Stimulated activated naive CD8-positive, alpha-beta T cell treated with anti-CD3 and anti-CD28 coated beads, Interleukin-15, amount 100 ng/mL, for 72 hours (primary cell): Measurements from ENCODE around the gene GTF2IRD1.
A peak's percentile ranks its signal among the peaks of the same experiment; 100 is the strongest.
"Not testable (repeated sequence)": the region's sequence is repeated elsewhere in the genome, so short reads cannot be mapped to it uniquely, and the experiment has no call there.

Experiments
- ATAC-seq: fragments of 150-1000 bp; cut with Tn5 transposase; 2 replicates; pipeline ENCODE4 v1.10.0; 2021; ENCODE audit warnings: mild to moderate bottlenecking, moderate library complexity
- DNase-seq, 2 donors: peaks; one replicate each; pipeline ENCODE4 v3.0.0; 2021 to 2022
- H3K27ac Mint-ChIP-seq, 2 donors: one replicate each; pipeline ENCODE4 v1.8.0; 2022; ENCODE audit warnings: mild to moderate bottlenecking in 2 of 2, mixed read lengths in 2 of 2, moderate library complexity in 2 of 2
- H3K27me3 Mint-ChIP-seq: one replicate; pipeline ENCODE4 v1.8.0; 2022; ENCODE audit warnings: mixed read lengths
- H3K4me1 Mint-ChIP-seq: one replicate; pipeline ENCODE4 v1.8.0; 2022; ENCODE audit warnings: mild to moderate bottlenecking, mixed read lengths
- H3K4me3 Mint-ChIP-seq, 2 donors: one replicate each; pipeline ENCODE4 v1.8.0; 2022; ENCODE audit warnings: mild to moderate bottlenecking in 2 of 2, mixed read lengths in 2 of 2, moderate library complexity in 1 of 2
- H3K9me3 Mint-ChIP-seq, 2 donors: one replicate each; pipeline ENCODE4 v1.8.0; 2022; ENCODE audit warnings: mixed read lengths in 2 of 2

GTF2IRD1 gene

GRCh38 chr7:74525881-74526280 is 72.2 kb downstream of the GTF2IRD1 start:
- Mint-ChIP-seq H3K27ac (peak overlapping the region in 1 of 2 donors; percentile 59), H3K4me3 (no peak overlapping the region), H3K9me3 (no peaks in the 10 kb centered on the region), H3K4me1 (no peaks in the 10 kb centered on the region), H3K27me3 (no peaks in the 10 kb centered on the region)
- no peak for DNase-seq
- no peak for ATAC-seq

DNA sequence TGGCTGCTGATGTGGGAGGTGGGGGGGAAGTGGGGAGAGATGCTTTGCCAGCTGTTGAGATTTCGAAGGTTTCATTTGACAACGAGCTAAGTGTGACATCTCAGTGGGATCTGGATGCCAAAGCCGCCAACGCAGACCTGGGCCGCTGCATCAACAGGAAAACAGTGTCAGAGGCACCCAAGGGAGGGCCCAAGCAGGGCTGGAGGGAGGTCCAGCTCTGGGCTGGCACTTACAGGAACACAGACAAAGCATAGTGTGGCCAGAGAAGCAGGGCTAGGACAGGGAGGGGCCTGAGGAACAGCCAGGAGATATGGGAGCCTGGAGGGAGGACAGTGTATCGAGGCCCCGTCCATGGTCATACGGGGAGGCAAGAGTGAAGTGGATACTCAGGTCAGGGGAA is 73.1 kb downstream of the GTF2IRD1 start:
- H3K4me3 Mint-ChIP-seq, result no peak overlapping the region
- H3K9me3 Mint-ChIP-seq, result no peaks in the 10 kb centered on the region
- H3K27ac Mint-ChIP-seq, result peak overlapping the region in 1 of 2 donors; percentile 21
- H3K27me3 Mint-ChIP-seq, result no peaks in the 10 kb centered on the region
- ATAC-seq, result no peak
- no peak for DNase-seq
- H3K4me1 Mint-ChIP-seq, result no peaks in the 10 kb centered on the region

DNA sequence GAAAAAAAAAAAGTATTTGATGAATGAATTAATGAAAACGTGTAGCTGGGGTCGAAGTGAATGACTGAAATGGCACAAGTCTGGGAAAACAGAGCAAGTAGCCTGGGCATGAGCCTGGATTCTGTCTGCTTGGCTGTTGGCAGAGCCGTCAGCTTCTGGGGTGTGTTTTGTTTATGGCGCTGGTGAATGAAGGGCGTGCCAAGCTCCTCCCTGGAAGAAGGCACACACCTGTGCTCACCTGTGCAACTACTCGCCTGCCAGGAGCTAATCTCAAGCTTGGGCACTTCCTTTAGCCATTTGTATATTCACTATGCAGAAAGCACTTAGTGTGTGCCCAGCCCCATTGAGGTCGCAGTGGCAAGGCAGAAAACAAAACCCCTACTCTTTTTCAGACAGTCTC is 74.1 kb downstream of the GTF2IRD1 start:
- no peak overlapping the region for H3K4me3 Mint-ChIP-seq
- DNase-seq, result no peak
- no peaks in the 10 kb centered on the region for H3K27me3 Mint-ChIP-seq
- no peak for ATAC-seq
- H3K4me1 Mint-ChIP-seq, result no peaks in the 10 kb centered on the region
- no peak overlapping the region for H3K27ac Mint-ChIP-seq
- no peaks in the 10 kb centered on the region for H3K9me3 Mint-ChIP-seq

- DNase-seq, H3K4me1 Mint-ChIP-seq, ATAC-seq, H3K27me3 Mint-ChIP-seq, H3K4me3 Mint-ChIP-seq, H3K9me3 Mint-ChIP-seq, H3K27ac Mint-ChIP-seq: not testable (repeated sequence)
Observed at GRCh38 chr7:74528773-74529172, 75.1 kb downstream of the GTF2IRD1 start.

- H3K4me3 Mint-ChIP-seq, result no peak overlapping the region
- no peaks in the 10 kb centered on the region for H3K4me1 Mint-ChIP-seq
- ATAC-seq, result no peak
- H3K27ac Mint-ChIP-seq, result peak overlapping the region in 1 of 2 donors; percentile 94
- DNase-seq, result no peak
- no peaks in the 10 kb centered on the region for H3K27me3 Mint-ChIP-seq
- no peaks in the 10 kb centered on the region for H3K9me3 Mint-ChIP-seq
Observed at GRCh38 chr7:74535951-74536356, 82.2 kb downstream of the GTF2IRD1 start.

DNA sequence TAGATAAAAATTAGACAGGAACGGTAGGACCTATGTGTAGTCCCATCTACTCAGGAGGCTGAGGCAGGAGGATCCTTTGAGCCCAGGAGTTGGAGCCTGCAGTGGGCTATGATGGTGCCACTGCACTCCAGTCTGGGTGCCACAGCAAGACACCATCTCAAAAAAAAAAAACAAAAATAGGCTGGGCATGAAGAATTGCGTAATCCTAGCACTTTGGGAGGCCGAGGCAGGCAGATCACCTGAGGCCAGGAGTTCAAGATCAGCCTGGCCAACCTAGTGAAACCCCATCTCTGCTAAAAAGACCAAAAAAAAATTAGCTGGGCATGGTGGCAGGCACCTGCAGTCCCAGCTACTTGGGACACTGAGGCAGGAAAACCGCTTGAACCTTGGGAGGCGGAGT is 88.2 kb downstream of the GTF2IRD1 start:
- not testable (repeated sequence) for ATAC-seq, H3K4me1 Mint-ChIP-seq, H3K27ac Mint-ChIP-seq, DNase-seq, H3K27me3 Mint-ChIP-seq, H3K9me3 Mint-ChIP-seq, H3K4me3 Mint-ChIP-seq

GRCh38 chr7:74542558-74543117 is 88.9 kb downstream of the GTF2IRD1 start:
- peaks cover 0 to 10% of the 10 kb centered on the region in 2 donors for H3K9me3 Mint-ChIP-seq
- no peak overlapping the region for H3K27ac Mint-ChIP-seq
- no peaks in the 10 kb centered on the region for H3K27me3 Mint-ChIP-seq
- DNase-seq (no peak), ATAC-seq (no peak)
- H3K4me1 Mint-ChIP-seq, result no peaks in the 10 kb centered on the region
- H3K4me3 Mint-ChIP-seq, result no peak overlapping the region

GRCh38 chr7:74544706-74545469 is 91.2 kb downstream of the GTF2IRD1 start:
- peaks cover 0 to 10% of the 10 kb centered on the region in 2 donors for H3K9me3 Mint-ChIP-seq
- H3K27ac Mint-ChIP-seq, result no peak overlapping the region
- ATAC-seq (no peak), DNase-seq (peak in 1 of 2 donors; percentile 19)
- H3K27me3 Mint-ChIP-seq, result no peaks in the 10 kb centered on the region
- H3K4me3 Mint-ChIP-seq, result no peak overlapping the region
- no peaks in the 10 kb centered on the region for H3K4me1 Mint-ChIP-seq

DNA sequence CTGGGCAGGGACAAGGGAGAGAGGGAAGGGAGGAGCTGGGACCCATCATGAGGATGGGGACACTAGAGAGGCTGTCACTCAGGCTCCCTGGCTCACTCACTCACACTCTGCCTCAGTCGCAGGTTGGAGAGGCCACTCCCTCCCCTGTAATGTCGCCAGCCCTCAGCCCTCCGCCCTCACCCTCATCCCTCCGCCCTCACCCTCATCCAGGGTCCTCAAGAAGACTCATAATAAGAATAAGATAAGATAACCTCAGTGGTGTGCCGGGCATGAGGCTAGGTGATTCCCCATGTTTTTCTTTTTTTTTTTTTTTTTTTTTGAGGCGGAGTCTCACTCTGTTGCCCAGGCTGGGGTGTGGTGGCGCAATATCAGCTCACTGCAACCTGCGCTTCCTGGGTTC is 92.2 kb downstream of the GTF2IRD1 start:
- ATAC-seq (no peak), DNase-seq (no peak)
- no peaks in the 10 kb centered on the region for H3K27me3 Mint-ChIP-seq
- no peak overlapping the region for H3K4me3 Mint-ChIP-seq
- H3K9me3 Mint-ChIP-seq, result peaks cover 0 to 10% of the 10 kb centered on the region in 2 donors
- H3K4me1 Mint-ChIP-seq, result no peaks in the 10 kb centered on the region
- no peak overlapping the region for H3K27ac Mint-ChIP-seq

DNA sequence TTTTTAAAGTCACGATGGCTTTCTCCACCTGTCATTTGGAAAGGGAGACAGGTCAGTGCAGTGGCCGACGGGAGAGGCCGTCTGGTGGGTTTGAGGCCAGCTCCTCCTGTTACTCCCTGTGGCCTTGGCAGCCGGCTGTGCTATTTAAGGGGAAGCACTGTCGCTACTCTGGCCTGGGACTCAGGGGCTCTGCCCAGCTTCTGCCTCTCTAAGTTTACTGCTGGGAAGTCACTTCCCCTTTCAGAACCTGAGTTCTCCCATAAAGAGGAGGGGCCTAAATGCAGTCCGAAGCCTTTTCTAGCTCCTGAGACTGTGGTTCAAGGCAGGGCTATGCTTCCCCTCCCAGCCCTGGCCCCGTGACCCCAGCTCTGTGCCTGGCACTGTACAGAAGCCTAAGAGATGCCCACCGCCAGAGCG is 99.9 kb downstream of the GTF2IRD1 start:
- DNase-seq, H3K9me3 Mint-ChIP-seq, ATAC-seq, H3K4me3 Mint-ChIP-seq, H3K27me3 Mint-ChIP-seq, H3K4me1 Mint-ChIP-seq: not testable (repeated sequence)
- H3K27ac Mint-ChIP-seq, result peak overlapping the region in 1 of 2 donors; percentile 34

DNA sequence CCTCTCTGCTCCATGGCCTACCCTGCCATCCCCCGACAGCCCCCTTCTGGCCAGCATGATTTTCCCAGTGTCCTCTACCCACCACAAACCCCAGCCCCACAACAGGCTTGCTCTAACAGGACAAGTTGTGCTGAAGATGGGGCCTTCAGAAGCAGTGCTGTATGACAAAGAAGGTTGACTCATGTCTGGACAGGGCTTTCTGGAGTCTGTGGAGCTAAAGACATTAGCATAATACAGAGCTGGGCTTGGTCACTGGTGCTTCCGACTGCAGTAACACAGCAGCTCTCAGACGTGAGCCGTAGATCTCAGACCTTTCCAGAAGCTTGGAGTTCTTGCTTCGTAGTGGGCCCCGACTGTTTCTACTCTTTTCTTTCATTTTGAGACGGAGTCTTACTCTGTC is 100.5 kb downstream of the GTF2IRD1 start:
- ATAC-seq (no peak), DNase-seq (no peak)
- Mint-ChIP-seq H3K4me1 (no peaks in the 10 kb centered on the region), H3K9me3 (no peaks in the 10 kb centered on the region), H3K27ac (no peak overlapping the region), H3K27me3 (no peaks in the 10 kb centered on the region), H3K4me3 (no peak overlapping the region)

- Mint-ChIP-seq H3K4me3 (no peak overlapping the region), H3K9me3 (no peaks in the 10 kb centered on the region), H3K27ac (no peak overlapping the region), H3K4me1 (no peaks in the 10 kb centered on the region), H3K27me3 (no peaks in the 10 kb centered on the region)
- ATAC-seq (no peak), DNase-seq (no peak)
Observed at GRCh38 chr7:74560086-74560719, 106.5 kb downstream of the GTF2IRD1 start.

DNA sequence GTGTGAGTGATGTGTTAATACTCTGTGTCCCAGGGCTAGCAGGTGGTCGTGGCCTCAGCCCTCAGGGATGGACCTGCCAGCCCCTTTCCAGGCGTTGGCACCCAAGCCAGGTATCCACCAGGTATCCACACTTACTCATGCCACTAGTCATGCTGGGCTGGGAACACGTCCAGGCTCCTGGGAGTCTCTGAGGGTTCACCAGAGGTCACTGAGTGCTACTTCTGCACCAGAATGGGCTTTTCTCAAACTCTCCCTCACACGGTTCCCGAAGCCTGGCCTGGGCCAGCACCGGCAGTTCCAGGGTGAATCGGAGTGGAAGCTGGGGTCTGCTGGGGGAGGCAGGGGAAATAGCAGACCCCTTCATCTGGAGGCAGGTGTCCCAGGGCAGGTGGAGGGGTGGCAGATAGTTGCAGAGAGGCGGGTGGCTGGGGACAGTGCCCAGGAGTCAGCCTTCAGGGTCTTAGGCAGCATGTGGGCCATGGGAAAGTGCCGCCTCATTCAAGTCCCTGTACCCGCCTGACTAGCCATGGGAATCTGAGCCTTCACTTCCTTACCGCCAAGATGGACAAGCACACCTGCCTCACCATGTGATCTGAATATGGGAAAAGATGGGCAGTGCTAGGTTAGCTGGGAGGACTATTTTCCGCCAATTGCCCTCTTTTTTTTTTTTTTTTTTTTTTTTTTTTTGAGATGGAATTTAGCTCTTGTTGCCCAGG is 108.3 kb downstream of the GTF2IRD1 start:
- Mint-ChIP-seq H3K9me3 (no peaks in the 10 kb centered on the region), H3K4me3 (no peak overlapping the region), H3K27me3 (no peaks in the 10 kb centered on the region), H3K27ac (no peak overlapping the region), H3K4me1 (no peaks in the 10 kb centered on the region)
- no peak for DNase-seq
- no peak for ATAC-seq

DNA sequence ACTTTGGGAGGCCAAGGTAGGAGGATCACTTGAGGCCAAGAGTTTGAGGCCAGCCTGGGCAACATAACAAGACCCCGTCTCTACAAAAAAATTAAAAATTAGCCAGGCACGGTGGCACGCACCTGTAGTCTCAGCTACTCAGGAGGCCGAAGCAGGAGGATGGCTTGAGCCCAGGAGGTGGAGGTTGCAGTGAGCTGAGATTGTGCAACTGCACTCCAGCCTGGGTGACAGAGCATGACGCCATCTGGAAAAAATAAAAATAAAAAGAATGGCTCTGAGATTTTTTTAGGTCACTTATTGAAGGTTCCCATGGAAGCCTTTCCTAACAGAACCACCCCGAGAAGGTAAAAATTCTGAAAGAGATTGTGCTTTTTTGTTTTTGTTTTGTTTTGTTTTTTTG is 109.9 kb downstream of the GTF2IRD1 start:
- DNase-seq, ATAC-seq, H3K4me3 Mint-ChIP-seq, H3K27ac Mint-ChIP-seq, H3K9me3 Mint-ChIP-seq, H3K27me3 Mint-ChIP-seq, H3K4me1 Mint-ChIP-seq: not testable (repeated sequence)

- ATAC-seq (no peak), DNase-seq (no peak)
- Mint-ChIP-seq H3K4me1 (no peaks in the 10 kb centered on the region), H3K4me3 (no peak overlapping the region), H3K27me3 (no peaks in the 10 kb centered on the region), H3K9me3 (no peaks in the 10 kb centered on the region), H3K27ac (peak overlapping the region in 1 of 2 donors; percentile 88)
Observed at GRCh38 chr7:74567318-74567668, 113.6 kb downstream of the GTF2IRD1 start.

GRCh38 chr7:74568658-74569057 is 115.0 kb downstream of the GTF2IRD1 start:
- Mint-ChIP-seq H3K27me3 (no peaks in the 10 kb centered on the region), H3K27ac (peak overlapping the region in 1 of 2 donors; percentile 72), H3K4me3 (no peak overlapping the region), H3K4me1 (no peaks in the 10 kb centered on the region), H3K9me3 (no peaks in the 10 kb centered on the region)
- ATAC-seq (no peak), DNase-seq (no peak)
